Caco-2 (cell line): ENCODE data around the gene ITPR1. TPM values are rescaled to one million over a fixed set of nuclear protein-coding genes. Genes with fewer than 3 reads are reported as not detected.
"Not testable (repeated sequence)": the region's sequence is repeated elsewhere in the genome, so short reads cannot be mapped to it uniquely, and the experiment has no call there.

Source experiments
- BruUV-seq: library from RNA; stranded (reverse); fragments of 400-500 nt; replicated peaks from 2 replicates; lab custom pipeline; 2021; lab: Mats Ljungman, UMichigan
- CTCF ChIA-PET: fragments of 300-600 bp; sonication (Branson Sonifier 250); formaldehyde crosslinking; loops from one replicate; lab custom pipeline; 2022; ENCODE audit warnings: antibody characterized with exemption; lab: Charles Lee
- POLR2A ChIA-PET: fragments of 300-600 bp; sonication (Branson Sonifier 250); formaldehyde crosslinking; loops from one replicate; lab custom pipeline; 2022; ENCODE audit warnings: antibody characterized with exemption; lab: Charles Lee
- DNase-seq, 2 experiments: peaks; one replicate each; pipeline versions ENCODE4 v3.0.0 to v3.0.0-alpha.2; 2020 to 2022
- H3K27me3 ChIP-seq: replicated peaks from 2 replicates; pipeline ENCODE4 v1.6.0; 2011; ENCODE audit warnings: low read length; ENCODE audit not compliant: control insufficient read depth, insufficient read depth
- H3K36me3 ChIP-seq: 2 replicates; pipeline ENCODE4 v1.5.1; 2011; ENCODE audit warnings: low read length; ENCODE audit not compliant: control insufficient read depth, insufficient read depth
- H3K4me1 ChIP-seq: fragments of 250-450 bp; sonication (Bioruptor Pico); 2 replicates; pipeline ENCODE4 v1.5.1; 2020; ENCODE audit warnings: mild to moderate bottlenecking
- H3K4me3 ChIP-seq: 2 replicates; pipeline ENCODE4 v1.5.1; 2011; ENCODE audit warnings: low read depth, mild to moderate bottlenecking, control low read depth, low read length
- H3K9me3 ChIP-seq: fragments of 250-450 bp; sonication (Bioruptor Pico); 2 replicates; pipeline ENCODE4 v1.5.1; 2020; ENCODE audit warnings: mild to moderate bottlenecking, moderate library complexity
- H3K27ac Mint-ChIP-seq: one replicate; pipeline ENCODE4 v1.8.0; 2022; ENCODE audit warnings: mixed read lengths; ENCODE audit not compliant: unreplicated experiment
- H3K27me3 Mint-ChIP-seq: one replicate; pipeline ENCODE4 v1.8.0; 2022; ENCODE audit warnings: mixed read lengths; ENCODE audit not compliant: insufficient read depth, unreplicated experiment
- H3K36me3 Mint-ChIP-seq: one replicate; pipeline ENCODE4 v1.8.0; 2022; ENCODE audit warnings: mild to moderate bottlenecking, mixed read lengths; ENCODE audit not compliant: insufficient read depth, unreplicated experiment
- H3K4me1 Mint-ChIP-seq: one replicate; pipeline ENCODE4 v1.8.0; 2022; ENCODE audit warnings: low read depth, mixed read lengths; ENCODE audit not compliant: unreplicated experiment
- H3K4me3 Mint-ChIP-seq: one replicate; pipeline ENCODE4 v1.8.0; 2022; ENCODE audit warnings: mild to moderate bottlenecking, moderate library complexity, mixed read lengths; ENCODE audit not compliant: unreplicated experiment
- H3K9me3 Mint-ChIP-seq: one replicate; pipeline ENCODE4 v1.8.0; 2022; ENCODE audit warnings: mixed read lengths; ENCODE audit not compliant: unreplicated experiment
- intact Hi-C: fragments of 100-400 bp; cut with micrococcal nuclease; formaldehyde crosslinking; loops from one replicate; pipeline ENCODE4 v1.10.0; 2022; ENCODE audit not compliant: unreplicated experiment
- total RNA-seq: library from RNA; stranded (reverse); gene quantifications from 2 replicates; pipeline ENCODE4 v1.2.3, GENCODE V29; 2022
- TF ChIP-seq, protein P1 (sequence below), 2 experiments: fragments of 200-600 bp in 1 of 2; IDR thresholded peaks; 1 replicate in 1 of 2; 2 replicates in 1 of 2; pipeline versions ENCODE4 v1.5.1 to v1.8.0; 2011 to 2022; ENCODE audit warnings: antibody characterized with exemption in 1 of 2, control low read depth in 1 of 2, inconsistent platforms in 1 of 2, low read depth in 1 of 2, low read length in 1 of 2, mild to moderate bottlenecking in 1 of 2, moderate library complexity in 1 of 2; ENCODE audit not compliant: insufficient read depth in 1 of 2, severe bottlenecking in 1 of 2, unreplicated experiment in 1 of 2

ITPR1 gene
- total RNA-seq, 1 experiment from 2014 or later: 10.4 TPM

DNA sequence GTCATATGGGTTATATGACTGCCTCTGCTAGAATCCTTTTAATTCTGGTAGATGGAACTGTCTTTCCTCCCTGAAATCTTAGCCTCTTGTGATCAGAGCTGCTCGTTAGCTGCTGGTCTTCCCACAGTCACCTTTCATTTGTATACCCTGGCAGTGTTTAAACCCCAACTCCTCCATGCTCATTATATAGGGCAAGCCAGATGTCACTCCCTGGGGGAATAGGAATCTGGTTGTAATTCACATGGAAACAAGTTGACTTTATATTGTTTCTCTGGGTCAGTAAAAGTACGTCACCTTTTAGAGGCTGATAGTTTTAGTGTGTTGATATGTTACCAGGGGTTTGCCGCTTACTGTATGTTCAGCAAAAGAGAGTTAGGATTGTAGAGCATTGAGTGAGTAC lies 103.5 kb downstream of the ITPR1 start:
- POLR2A ChIA-PET: no interaction called here
- no peaks in the 10 kb centered on the region for H3K27me3 ChIP-seq
- no peak overlapping the region for H3K4me3 Mint-ChIP-seq
- no peak for DNase-seq
- no peaks in the 10 kb centered on the region for H3K4me1 Mint-ChIP-seq
- no TSS peak for BruUV-seq
- H3K36me3 Mint-ChIP-seq: no peaks in the 10 kb centered on the region
- no peak overlapping the region for H3K4me3 ChIP-seq
- no peaks in the 10 kb centered on the region for H3K9me3 Mint-ChIP-seq
- TF ChIP-seq, protein P1, sequence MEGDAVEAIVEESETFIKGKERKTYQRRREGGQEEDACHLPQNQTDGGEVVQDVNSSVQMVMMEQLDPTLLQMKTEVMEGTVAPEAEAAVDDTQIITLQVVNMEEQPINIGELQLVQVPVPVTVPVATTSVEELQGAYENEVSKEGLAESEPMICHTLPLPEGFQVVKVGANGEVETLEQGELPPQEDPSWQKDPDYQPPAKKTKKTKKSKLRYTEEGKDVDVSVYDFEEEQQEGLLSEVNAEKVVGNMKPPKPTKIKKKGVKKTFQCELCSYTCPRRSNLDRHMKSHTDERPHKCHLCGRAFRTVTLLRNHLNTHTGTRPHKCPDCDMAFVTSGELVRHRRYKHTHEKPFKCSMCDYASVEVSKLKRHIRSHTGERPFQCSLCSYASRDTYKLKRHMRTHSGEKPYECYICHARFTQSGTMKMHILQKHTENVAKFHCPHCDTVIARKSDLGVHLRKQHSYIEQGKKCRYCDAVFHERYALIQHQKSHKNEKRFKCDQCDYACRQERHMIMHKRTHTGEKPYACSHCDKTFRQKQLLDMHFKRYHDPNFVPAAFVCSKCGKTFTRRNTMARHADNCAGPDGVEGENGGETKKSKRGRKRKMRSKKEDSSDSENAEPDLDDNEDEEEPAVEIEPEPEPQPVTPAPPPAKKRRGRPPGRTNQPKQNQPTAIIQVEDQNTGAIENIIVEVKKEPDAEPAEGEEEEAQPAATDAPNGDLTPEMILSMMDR (IDR thresholded peaks at IDR 0.05; ENCODE audit: insufficient read depth in 1 of 2, low read depth in 1 of 2, low read length in 1 of 2, severe bottlenecking in 1 of 2, unreplicated experiment in 1 of 2): no peak
- intact Hi-C loops: loop anchor here (1.0 kb wide), 1 partner anchor 31 kb away; no protein-coding TSS in a partner anchor
- no peak overlapping the region for H3K27ac Mint-ChIP-seq
- H3K36me3 ChIP-seq: no peaks in the 10 kb centered on the region
- CTCF ChIA-PET: no interaction called here
- H3K4me1 ChIP-seq: no peaks in the 10 kb centered on the region
- H3K27me3 Mint-ChIP-seq: peaks cover 2% of the 10 kb centered on the region
- H3K9me3 ChIP-seq: no peaks in the 10 kb centered on the region

DNA sequence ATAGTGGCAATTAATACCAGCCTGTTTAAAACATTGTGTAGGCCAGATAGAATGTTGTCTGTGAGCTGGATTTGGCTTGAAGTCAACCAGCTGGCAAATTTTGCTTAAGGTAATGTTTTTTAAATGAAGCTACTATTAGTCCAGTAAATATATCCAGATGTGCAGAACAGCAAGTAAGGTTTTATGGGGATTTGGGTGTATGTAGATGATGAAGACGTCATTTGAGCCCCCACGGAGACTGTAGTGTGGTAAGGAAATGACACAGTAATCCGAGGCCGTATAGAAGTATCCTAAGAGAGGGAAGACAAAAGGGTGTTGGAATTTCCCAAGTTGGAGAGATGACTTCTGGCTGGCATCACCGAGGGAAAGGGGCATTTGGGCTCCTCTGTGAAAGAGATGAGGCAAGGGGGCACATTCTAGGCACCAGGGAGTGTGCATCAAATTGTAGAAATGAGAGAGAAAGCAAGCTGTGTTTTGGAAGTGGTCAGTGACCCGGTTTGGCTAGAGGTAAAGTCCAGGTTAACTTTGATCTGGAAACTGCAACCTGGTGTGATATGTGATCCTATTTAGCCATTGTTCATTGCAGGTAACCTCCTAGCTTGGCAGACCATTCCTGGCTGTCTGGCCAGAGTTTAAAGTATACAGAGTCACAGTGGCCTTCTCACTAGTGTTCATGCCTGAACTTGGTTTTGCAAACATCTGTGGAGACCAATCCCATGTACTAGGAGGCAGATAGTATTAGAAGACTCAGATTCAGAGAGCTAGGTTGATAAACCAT lies 104.2 kb downstream of the ITPR1 start:
- no peaks in the 10 kb centered on the region for H3K4me1 Mint-ChIP-seq
- Histone ChIP-seq H3K36me3 (no peaks in the 10 kb centered on the region), H3K4me1 (no peaks in the 10 kb centered on the region), H3K9me3 (no peaks in the 10 kb centered on the region), H3K4me3 (no peak overlapping the region), H3K27me3 (no peaks in the 10 kb centered on the region)
- intact Hi-C loops: loop anchor here (1.0 kb wide), 1 partner anchor 30 kb away; no protein-coding TSS in a partner anchor
- H3K4me3 Mint-ChIP-seq: no peak overlapping the region
- ChIA-PET POLR2A (no interaction called here), CTCF (no interaction called here)
- H3K36me3 Mint-ChIP-seq: no peaks in the 10 kb centered on the region
- no peak for DNase-seq
- H3K27ac Mint-ChIP-seq: no peak overlapping the region
- H3K9me3 Mint-ChIP-seq: no peaks in the 10 kb centered on the region
- H3K27me3 Mint-ChIP-seq: peaks cover 2% of the 10 kb centered on the region
- no TSS peak for BruUV-seq
- TF ChIP-seq, protein P1 (IDR thresholded peaks at IDR 0.05; ENCODE audit: insufficient read depth in 1 of 2, low read depth in 1 of 2, low read length in 1 of 2, severe bottlenecking in 1 of 2, unreplicated experiment in 1 of 2): no peak

DNA sequence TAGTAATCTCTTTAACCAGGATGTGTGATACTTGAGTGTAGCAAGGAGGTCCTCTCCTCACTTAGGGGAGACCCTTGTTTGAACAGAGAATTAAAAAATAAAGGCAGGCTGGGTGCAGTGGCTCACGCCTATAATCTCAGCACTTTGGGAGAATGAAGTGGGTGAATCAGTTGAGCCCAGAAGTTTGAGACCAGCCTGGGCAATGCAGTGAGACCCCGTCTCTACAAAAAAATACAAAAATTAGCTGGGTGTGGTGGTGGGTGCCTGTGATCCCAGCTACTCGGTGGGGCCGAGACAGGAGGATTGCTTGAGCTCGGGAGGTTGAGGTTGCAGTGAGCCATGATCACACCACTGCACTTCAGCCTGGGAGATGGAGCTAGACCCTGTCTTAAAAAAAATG lies 105.1 kb downstream of the ITPR1 start:
- H3K4me3 ChIP-seq, H3K27me3 ChIP-seq, BruUV-seq, H3K27ac Mint-ChIP-seq, H3K36me3 Mint-ChIP-seq, H3K27me3 Mint-ChIP-seq, DNase-seq, POLR2A ChIA-PET, CTCF ChIA-PET, H3K4me1 ChIP-seq, intact Hi-C loops, H3K4me1 Mint-ChIP-seq, H3K4me3 Mint-ChIP-seq, H3K9me3 Mint-ChIP-seq, H3K36me3 ChIP-seq, H3K9me3 ChIP-seq: not testable (repeated sequence)
